H1 (cell line): Measurements from ENCODE around the gene SELENOS. TPM values are rescaled to one million over a fixed set of nuclear protein-coding genes. Genes with fewer than 3 reads are reported as not detected.

ENCODE experiments used
- CTCF ChIA-PET: fragments of 300-600 bp; sonication (Branson Sonifier 250); formaldehyde crosslinking; loops from one replicate; lab custom pipeline; 2021; ENCODE audit not compliant: partially characterized antibody; lab: Charles Lee
- POLR2A ChIA-PET: fragments of 300-600 bp; sonication (Branson Sonifier 250); formaldehyde crosslinking; loops from one replicate; lab custom pipeline; 2021; ENCODE audit warnings: inconsistent platforms; ENCODE audit not compliant: partially characterized antibody; lab: Charles Lee
- DNase-seq, 2 experiments: peaks; one replicate each; pipeline versions ENCODE4 v3.0.0 to v3.0.0-alpha.2; 2010 to 2022; ENCODE audit warnings: low spot score in 2 of 2, low read depth in 1 of 2, mixed read lengths in 1 of 2
- FAIRE-seq: peaks from 2 replicates; lab custom pipeline; 2011; peaks lifted over from hg19 to GRCh38; lab: Jason Lieb, UNC
- H2AFZ ChIP-seq: 2 replicates; pipeline ENCODE4 v1.8.1; 2012; ENCODE audit warnings: low read length, inconsistent platforms
- H2AK5ac ChIP-seq: 2 replicates; pipeline ENCODE4 v1.6.1; 2013; ENCODE audit warnings: low read depth, low read length
- H2BK120ac ChIP-seq: replicated peaks from 2 replicates; pipeline ENCODE3; 2013; ENCODE audit warnings: low read depth, low read length, inconsistent platforms
- H2BK12ac ChIP-seq: 2 replicates; pipeline ENCODE4 v1.6.1; 2013; ENCODE audit warnings: low read depth, low read length
- H2BK15ac ChIP-seq: 2 replicates; pipeline ENCODE4 v1.6.1; 2013; ENCODE audit warnings: low read length
- H2BK20ac ChIP-seq: 2 replicates; pipeline ENCODE4 v1.6.1; 2013; ENCODE audit warnings: low read length
- H2BK5ac ChIP-seq: 2 replicates; pipeline ENCODE4 v1.6.1; 2013; ENCODE audit warnings: low read depth, low read length
- H3K14ac ChIP-seq: 2 replicates; pipeline ENCODE4 v1.6.1; 2013; ENCODE audit warnings: inconsistent platforms; ENCODE audit not compliant: insufficient read length
- H3K18ac ChIP-seq: 2 replicates; pipeline ENCODE4 v1.6.1; 2013; ENCODE audit warnings: low read length; ENCODE audit errors: extremely low read depth
- H3K23ac ChIP-seq: 2 replicates; pipeline ENCODE4 v1.6.1; 2013; ENCODE audit warnings: inconsistent platforms; ENCODE audit not compliant: insufficient read length
- H3K23me2 ChIP-seq: 2 replicates; pipeline ENCODE4 v1.6.1; 2013; ENCODE audit warnings: low read depth, low read length
- H3K27ac ChIP-seq: 2 replicates; pipeline ENCODE4 v1.6.1; 2011; ENCODE audit warnings: low read depth, low read length, inconsistent platforms
- H3K27me3 ChIP-seq, 4 experiments: replicated peaks in 1 of 4; 1 replicate in 1 of 4; 2 replicates in 3 of 4; pipeline versions ENCODE4 v1.6.1 to v1.8.1; 2011 to 2013; ENCODE audit warnings: low read length in 3 of 4, mild to moderate bottlenecking in 3 of 4, inconsistent platforms in 2 of 4, mixed read lengths in 2 of 4, moderate library complexity in 1 of 4; ENCODE audit not compliant: control insufficient read depth in 3 of 4, insufficient read depth in 3 of 4; ENCODE audit errors: extremely low read depth in 1 of 4
- H3K36me3 ChIP-seq, 4 experiments: 2 replicates each; pipeline versions ENCODE4 v1.6.1 to v1.8.1; 2011 to 2013; ENCODE audit warnings: mild to moderate bottlenecking in 4 of 4, low read length in 3 of 4, moderate library complexity in 2 of 4, control low read depth in 1 of 4, inconsistent platforms in 1 of 4; ENCODE audit not compliant: insufficient read depth in 4 of 4, control insufficient read depth in 2 of 4
- H3K4ac ChIP-seq: replicated peaks from 2 replicates; pipeline ENCODE3; 2013; ENCODE audit warnings: low read length, low read depth, mixed read lengths, inconsistent platforms; ENCODE audit not compliant: insufficient read length
- H3K4me1 ChIP-seq, 4 experiments: replicated peaks in 1 of 4; 1 replicate in 1 of 4; 2 replicates in 3 of 4; pipeline versions ENCODE4 v1.6.1 to v1.8.1; 2011 to 2013; ENCODE audit warnings: low read length in 3 of 4, inconsistent platforms in 2 of 4, mixed read lengths in 1 of 4; ENCODE audit not compliant: insufficient read depth in 4 of 4, control insufficient read depth in 3 of 4
- H3K4me2 ChIP-seq, 2 experiments: 2 replicates each; pipeline versions ENCODE4 v1.6.1 to v1.8.1; 2011 to 2013; ENCODE audit warnings: low read depth in 2 of 2, low read length in 2 of 2, control low read depth in 1 of 2, inconsistent platforms in 1 of 2, mild to moderate bottlenecking in 1 of 2; ENCODE audit not compliant: insufficient read depth in 1 of 2
- H3K4me3 ChIP-seq, 4 experiments: fragments of 200-600, 300-600 bp in 1 of 4; sonication (generic), shearing (Covaris generic), sonication (Bioruptor Twin) in 1 of 4; 2 replicates each; pipeline versions ENCODE4 v1.5.1 to v1.8.1; 2011 to 2016; ENCODE audit warnings: low read length in 4 of 4, low read depth in 3 of 4, control low read depth in 2 of 4, inconsistent platforms in 2 of 4, mild to moderate bottlenecking in 2 of 4, mixed read lengths in 1 of 4, moderate library complexity in 1 of 4; ENCODE audit not compliant: insufficient read depth in 2 of 4; ENCODE audit errors: extremely low read depth in 1 of 4
- H3K56ac ChIP-seq: replicated peaks from 2 replicates; pipeline ENCODE3; 2013; ENCODE audit warnings: low read depth, mild to moderate bottlenecking, mixed read lengths, low read length, inconsistent platforms; ENCODE audit not compliant: insufficient read length
- H3K79me1 ChIP-seq: 2 replicates; pipeline ENCODE4 v1.6.1; 2013; ENCODE audit warnings: low read depth, low read length, control low read depth
- H3K79me2 ChIP-seq, 2 experiments: 2 replicates each; pipeline versions ENCODE4 v1.6.1 to v1.8.1; 2012 to 2013; ENCODE audit warnings: low read length in 2 of 2, mild to moderate bottlenecking in 2 of 2, inconsistent platforms in 1 of 2; ENCODE audit not compliant: insufficient read depth in 2 of 2, control insufficient read depth in 1 of 2
- H3K9ac ChIP-seq, 4 experiments: replicated peaks in 1 of 4; 1 replicate in 1 of 4; 2 replicates in 3 of 4; pipeline versions ENCODE4 v1.6.1 to v1.8.1; 2011 to 2013; ENCODE audit warnings: low read depth in 3 of 4, low read length in 3 of 4, control low read depth in 2 of 4, mild to moderate bottlenecking in 2 of 4, moderate library complexity in 2 of 4, inconsistent platforms in 1 of 4; ENCODE audit errors: extremely low read depth in 1 of 4
- H3K9me3 ChIP-seq, 2 experiments: 2 replicates each; pipeline versions ENCODE4 v1.6.1 to v1.8.1; 2012 to 2013; ENCODE audit warnings: mild to moderate bottlenecking in 2 of 2, moderate library complexity in 2 of 2, control low read depth in 1 of 2, inconsistent platforms in 1 of 2, low read depth in 1 of 2, low read length in 1 of 2, mixed read lengths in 1 of 2; ENCODE audit not compliant: insufficient read depth in 2 of 2
- H4K20me1 ChIP-seq, 2 experiments: replicated peaks in 1 of 2; 2 replicates each; pipeline versions ENCODE3 to v1.8.1; 2011 to 2013; ENCODE audit warnings: inconsistent platforms in 2 of 2, low read length in 2 of 2, mild to moderate bottlenecking in 1 of 2; ENCODE audit not compliant: insufficient read depth in 2 of 2, control insufficient read depth in 1 of 2
- H4K5ac ChIP-seq: 2 replicates; pipeline ENCODE4 v1.6.1; 2013; ENCODE audit warnings: low read length, low read depth, mixed read lengths, inconsistent platforms; ENCODE audit not compliant: insufficient read length
- H4K8ac ChIP-seq: 2 replicates; pipeline ENCODE4 v1.8.0; 2013; ENCODE audit warnings: mild to moderate bottlenecking, moderate library complexity, low read length, inconsistent platforms; ENCODE audit not compliant: insufficient read depth; ENCODE audit errors: extremely low read depth
- H4K91ac ChIP-seq: replicated peaks from 2 replicates; pipeline ENCODE3; 2013; ENCODE audit warnings: low read length, mixed read lengths, inconsistent platforms; ENCODE audit not compliant: insufficient read length
- BACH1 ChIP-seq: IDR thresholded peaks from 2 replicates; pipeline ENCODE4 v1.6.1; 2012; ENCODE audit warnings: low read length, improper control_type of control experiment
- EP300 ChIP-seq, 2 experiments: IDR thresholded peaks; 1 replicate in 1 of 2; 2 replicates in 1 of 2; pipeline ENCODE4 v1.6.1; 2011 to 2012; ENCODE audit warnings: low read depth in 2 of 2, low read length in 2 of 2, mild to moderate bottlenecking in 2 of 2, borderline replicate concordance in 1 of 2, inconsistent platforms in 1 of 2, moderate library complexity in 1 of 2
- FOSL1 ChIP-seq: IDR thresholded peaks from 2 replicates; pipeline ENCODE4 v1.6.1; 2011; ENCODE audit warnings: mild to moderate bottlenecking, low read depth, low read length, moderate library complexity; ENCODE audit not compliant: insufficient read depth
- GTF2F1 ChIP-seq: IDR thresholded peaks from 2 replicates; pipeline ENCODE4 v1.6.1; 2012; ENCODE audit warnings: low read depth, low read length, improper control_type of control experiment, borderline replicate concordance
- KDM5A ChIP-seq: fragments of 200-600 bp; IDR thresholded peaks from 2 replicates; pipeline ENCODE4 v1.7.1; 2012; ENCODE audit warnings: mild to moderate bottlenecking, low read length, inconsistent platforms, mixed read lengths
- NRF1 ChIP-seq: IDR thresholded peaks from 2 replicates; pipeline ENCODE4 v1.6.1; 2011; ENCODE audit warnings: mild to moderate bottlenecking, low read depth, low read length, improper control_type of control experiment
- POU5F1 ChIP-seq: IDR thresholded peaks from 2 replicates; pipeline ENCODE4 v1.6.1; 2011; ENCODE audit warnings: low read depth, mild to moderate bottlenecking, low read length, moderate library complexity
- SIN3A ChIP-seq, 2 experiments: IDR thresholded peaks in 1 of 2; conservative IDR thresholded peaks in 1 of 2; 2 replicates each; pipeline ENCODE4 v1.6.1; 2011 to 2012; ENCODE audit warnings: low read length in 2 of 2, improper control_type of control experiment in 1 of 2, low read depth in 1 of 2, mild to moderate bottlenecking in 1 of 2
- SUZ12 ChIP-seq: fragments of 200-600 bp; sonication (generic); IDR thresholded peaks from 2 replicates; pipeline ENCODE4 v1.6.1; 2012; ENCODE audit warnings: mild to moderate bottlenecking, inconsistent platforms, low read length, moderate library complexity, mixed read lengths
- TAF1 ChIP-seq: IDR thresholded peaks from 2 replicates; pipeline ENCODE4 v1.6.1; 2011; ENCODE audit warnings: mild to moderate bottlenecking, low read depth, low read length
- WGBS, 2 experiments: shearing (Covaris generic) in 1 of 2; methylation state at CpG; one replicate each; pipeline versions ENCODE4 v1.1.6 to v1.1.7; 2013 to 2015; ENCODE audit warnings: low lambda C conversion rate in 2 of 2, mixed read lengths in 2 of 2, inconsistent platforms in 1 of 2, low coverage in 1 of 2, missing lambda C conversion rate in 1 of 2; ENCODE audit not compliant: insufficient replicate concordance in 2 of 2, insufficient coverage in 1 of 2, insufficient read length in 1 of 2; ENCODE audit errors: extremely low coverage in 1 of 2, missing lambda C conversion rate in 1 of 2; 5-methylcytosine and 5-hydroxymethylcytosine counted together
- polyA plus RNA-seq, 7 experiments: library from polyadenylated mRNA; depleted of rRNA in 3 of 7; stranded (reverse) in 5 of 7; unstranded in 2 of 7; fragments of >200 nt in 5 of 7; fragments of 200-250 nt in 2 of 7; gene quantifications; 1 replicate in 5 of 7; 2 replicates in 1 of 7; 4 replicates in 1 of 7; pipeline versions ENCODE4 v1.2.1 to v1.2.3, GENCODE V29; 2011 to 2013; ENCODE audit warnings: missing spikeins in 2 of 7, mixed read lengths in 2 of 7
- total RNA-seq: library from RNA; stranded (reverse); fragmentation: NEBNext Ultra II Directional; extraction: Animal tissue kit (Norgen Biotek cat#: 25700); gene quantifications from 2 replicates; pipeline ENCODE4 v1.2.1, GENCODE V29; 2021
- TF ChIP-seq, protein P1 (sequence below): IDR thresholded peaks from 2 replicates; pipeline ENCODE4 v1.6.1; 2012; ENCODE audit warnings: low read length, inconsistent platforms

SELENOS gene
- total and polyA plus RNA-seq, 2 of the 8 experiments (the other 6 are each of a cell fraction or from before 2014, with no cell fraction given) = 45.1 to 46.0 TPM

GRCh38 chr15:101237251-101237650, 40.0 kb downstream of the SELENOS start:
- Histone ChIP-seq H4K20me1 (peaks cover 17 to 19% of the 10 kb centered on the region in 2 experiments), H4K5ac (no peak overlapping the region), H3K4me2 (no peak overlapping the region), H3K14ac (no peak overlapping the region), H3K23me2 (no peaks in the 10 kb centered on the region), H3K4me1 (peaks cover 0 to 8% (median 2%) of the 10 kb centered on the region in 4 experiments; a peak in 4 of 7 replicates), H3K79me1 (peaks cover 14% of the 10 kb centered on the region), H3K23ac (no peak overlapping the region), H4K91ac (no peak overlapping the region), H2BK20ac (no peak overlapping the region), H3K79me2 (peaks cover 20 to 93% of the 10 kb centered on the region in 2 experiments), H3K36me3 (peaks cover 1 to 18% (median 8%) of the 10 kb centered on the region in 4 experiments; a peak in 4 of 8 replicates), H2BK15ac (no peak overlapping the region), H3K4ac (no peak overlapping the region), H3K9me3 (no peaks in the 10 kb centered on the region), H2BK5ac (no peak overlapping the region), H3K27ac (no peak overlapping the region), H2AFZ (no peak overlapping the region), H2BK12ac (no peak overlapping the region), H3K27me3 (no peaks in the 10 kb centered on the region), H3K56ac (no peak overlapping the region), H4K8ac (no peak overlapping the region), H2AK5ac (no peak overlapping the region), H3K4me3 (no peak overlapping the region), H3K9ac (no peak overlapping the region), H3K18ac (no peak overlapping the region), H2BK120ac (no peak overlapping the region)
- DNase-seq (no peak), FAIRE-seq (no peak)
- POLR2A ChIA-PET = interaction anchor here (0.7 kb wide), 2 partner anchors 16 to 187 kb away, joined by 3 to 4 read pairs; no protein-coding TSS in a partner anchor
- CTCF ChIA-PET = interaction anchor here (1.0 kb wide), 1 partner anchor 213 kb away, joined by 3 read pairs; no protein-coding TSS in a partner anchor
- 92% methylated on average over 12 of the region's 12 CpGs; no CpG with 5 or more reads in 1 of the 2 experiments for WGBS, 2 experiments
- TF ChIP-seq NRF1 (no peak), SIN3A (conservative IDR thresholded peaks at IDR 0.05 in 1 of 2, IDR thresholded peaks at IDR 0.05 in 1 of 2; ENCODE audit: low read depth in 1 of 2, low read length in 2 of 2) (no peak), GTF2F1 (no peak), BACH1 (no peak), SUZ12 (no peak), KDM5A (no peak), EP300 (IDR thresholded peaks at IDR 0.05; ENCODE audit: borderline replicate concordance in 1 of 2, low read depth in 2 of 2, low read length in 2 of 2) (no peak), FOSL1 (no peak), TAF1 (no peak), POU5F1 (no peak)
- TF ChIP-seq, protein P1, sequence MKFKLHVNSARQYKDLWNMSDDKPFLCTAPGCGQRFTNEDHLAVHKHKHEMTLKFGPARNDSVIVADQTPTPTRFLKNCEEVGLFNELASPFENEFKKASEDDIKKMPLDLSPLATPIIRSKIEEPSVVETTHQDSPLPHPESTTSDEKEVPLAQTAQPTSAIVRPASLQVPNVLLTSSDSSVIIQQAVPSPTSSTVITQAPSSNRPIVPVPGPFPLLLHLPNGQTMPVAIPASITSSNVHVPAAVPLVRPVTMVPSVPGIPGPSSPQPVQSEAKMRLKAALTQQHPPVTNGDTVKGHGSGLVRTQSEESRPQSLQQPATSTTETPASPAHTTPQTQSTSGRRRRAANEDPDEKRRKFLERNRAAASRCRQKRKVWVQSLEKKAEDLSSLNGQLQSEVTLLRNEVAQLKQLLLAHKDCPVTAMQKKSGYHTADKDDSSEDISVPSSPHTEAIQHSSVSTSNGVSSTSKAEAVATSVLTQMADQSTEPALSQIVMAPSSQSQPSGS = no peak
